Endothelial cell of umbilical vein (primary cell): ENCODE results near the gene EPSTI1. TPM values are rescaled to one million over a fixed set of nuclear protein-coding genes. Genes with fewer than 3 reads are reported as not detected.

Experiments
- BruUV-seq: library from RNA; stranded (reverse); fragments of 400-500 nt; replicated peaks from 2 replicates; lab custom pipeline; 2021; lab: Mats Ljungman, UMichigan
- CTCF ChIA-PET: fragments of 300-600, 350-600 bp; sonication (Branson Sonifier 250); formaldehyde crosslinking; loops from one replicate; lab custom pipeline; 2021; ENCODE audit warnings: antibody characterized with exemption, inconsistent platforms; lab: Charles Lee
- POLR2A ChIA-PET: fragments of 300-600, 350-600 bp; sonication (Branson Sonifier 250); formaldehyde crosslinking; loops from one replicate; lab custom pipeline; 2021; ENCODE audit warnings: antibody characterized with exemption, inconsistent platforms; lab: Charles Lee
- DNase-seq: peaks from one replicate; pipeline ENCODE4 v3.0.0-alpha.2; 2011; ENCODE audit warnings: low read depth, low spot score
- FAIRE-seq: peaks from 2 replicates; lab custom pipeline; 2011; peaks lifted over from hg19 to GRCh38; lab: Jason Lieb, UNC
- H2AFZ ChIP-seq: 2 replicates; pipeline ENCODE4 v1.6.0; 2012; ENCODE audit warnings: low read depth, low read length, control low read depth, inconsistent platforms
- H3K27ac ChIP-seq: 2 replicates; pipeline ENCODE4 v1.5.1; 2011; ENCODE audit warnings: low read depth, mild to moderate bottlenecking, control low read depth, low read length, moderate library complexity; ENCODE audit not compliant: insufficient read depth
- H3K27me3 ChIP-seq, 2 experiments: 2 replicates each; pipeline versions ENCODE4 v1.6.0 to v1.6.1; 2011; ENCODE audit warnings: low read length in 2 of 2, mixed read lengths in 1 of 2; ENCODE audit not compliant: control insufficient read depth in 2 of 2, insufficient read depth in 2 of 2
- H3K36me3 ChIP-seq, 2 experiments: 2 replicates in 1 of 2; 3 replicates in 1 of 2; pipeline ENCODE4 v1.5.1; 2011; ENCODE audit warnings: low read length in 2 of 2, mild to moderate bottlenecking in 1 of 2, moderate library complexity in 1 of 2; ENCODE audit not compliant: control insufficient read depth in 2 of 2, insufficient read depth in 2 of 2; ENCODE audit errors: extremely low read depth in 1 of 2
- H3K4me1 ChIP-seq: 3 replicates; pipeline ENCODE4 v1.5.1; 2011; ENCODE audit warnings: mild to moderate bottlenecking, low read length; ENCODE audit not compliant: control insufficient read depth, insufficient read depth; ENCODE audit errors: extremely low read depth
- H3K4me2 ChIP-seq: 2 replicates; pipeline ENCODE4 v1.6.1; 2011; ENCODE audit warnings: low read length, control low read depth, mixed read lengths; ENCODE audit not compliant: insufficient read depth
- H3K4me3 ChIP-seq, 3 experiments: fragments of 200-600 bp in 1 of 3; sonication (generic), shearing (Covaris generic) in 1 of 3; replicated peaks in 1 of 3; 2 replicates each; pipeline ENCODE4 v1.5.1; 2011 to 2016; ENCODE audit warnings: control low read depth in 3 of 3, low read length in 3 of 3, mild to moderate bottlenecking in 2 of 3, inconsistent platforms in 1 of 3, low read depth in 1 of 3, moderate library complexity in 1 of 3; ENCODE audit not compliant: insufficient read depth in 1 of 3
- H3K79me2 ChIP-seq: 2 replicates; pipeline ENCODE4 v1.6.0; 2012; ENCODE audit warnings: low read length, inconsistent platforms; ENCODE audit not compliant: control insufficient read depth, insufficient read depth
- H3K9ac ChIP-seq: replicated peaks from 2 replicates; pipeline ENCODE3; 2011; ENCODE audit warnings: low read length, control low read depth; ENCODE audit not compliant: insufficient read depth; ENCODE audit errors: extremely low read depth
- H3K9me1 ChIP-seq: replicated peaks from 3 replicates; pipeline ENCODE4 v1.6.0; 2011; ENCODE audit warnings: mild to moderate bottlenecking, low read length; ENCODE audit not compliant: control insufficient read depth, insufficient read depth; ENCODE audit errors: extremely low read depth
- H3K9me3 ChIP-seq: replicated peaks from 2 replicates; pipeline ENCODE4 v1.5.1; 2012; ENCODE audit warnings: low read length, inconsistent platforms; ENCODE audit not compliant: control insufficient read depth, insufficient read depth
- H4K20me1 ChIP-seq: replicated peaks from 2 replicates; pipeline ENCODE3; 2011; ENCODE audit warnings: mild to moderate bottlenecking, low read length; ENCODE audit not compliant: control insufficient read depth, insufficient read depth; ENCODE audit errors: extremely low read depth
- CTCF ChIP-seq, 2 donors: IDR thresholded peaks; 1 replicate in 1 of 2; 2 replicates in 1 of 2; pipeline ENCODE4 v1.5.1; 2011; ENCODE audit warnings: low read length in 2 of 2, mild to moderate bottlenecking in 2 of 2, moderate library complexity in 2 of 2, control low read depth in 1 of 2, inconsistent platforms in 1 of 2, low read depth in 1 of 2; ENCODE audit not compliant: insufficient read depth in 1 of 2; ENCODE audit errors: extremely low read depth in 1 of 2
- FOS ChIP-seq: IDR thresholded peaks from 2 replicates; pipeline ENCODE4 v1.6.1; 2011; ENCODE audit warnings: mild to moderate bottlenecking, low read length, moderate library complexity, borderline replicate concordance; ENCODE audit not compliant: insufficient read depth
- JUN ChIP-seq: IDR thresholded peaks from 2 replicates; pipeline ENCODE4 v1.6.1; 2011; ENCODE audit warnings: borderline replicate concordance, low read depth; ENCODE audit not compliant: insufficient read length, insufficient read depth
- MYC ChIP-seq: IDR thresholded peaks from one replicate; pipeline ENCODE4 v1.6.1; 2011; ENCODE audit warnings: mild to moderate bottlenecking, low read depth, low read length
- dilution Hi-C: fragments of 300-500 bp; cut with MboI; formaldehyde crosslinking; loops from one replicate; pipeline ENCODE4 v1.15.0; 2019; ENCODE audit warnings: low sequenced_read_pairs; ENCODE audit not compliant: extremely low pct_ligation_motif_present
- intact Hi-C: fragments of 100-400 bp; cut with micrococcal nuclease; formaldehyde crosslinking; loops from one replicate; pipeline ENCODE4 v1.10.0; 2022
- polyA plus RNA-seq, 4 experiments: library from polyadenylated mRNA; depleted of rRNA in 3 of 4; stranded (reverse) in 3 of 4; unstranded in 1 of 4; fragments of >200 nt; gene quantifications; 2 replicates each; pipeline versions ENCODE4 v1.2.1 to v1.2.3, GENCODE V29; 2011 to 2012; ENCODE audit warnings: missing spikeins in 1 of 4
- total RNA-seq: library from RNA; stranded (reverse); gene quantifications from 2 replicates; pipeline ENCODE4 v1.2.3, GENCODE V29; 2021

EPSTI1 gene
- total and polyA plus RNA-seq, 2 donors (not counting 3 experiments of a cell fraction or from before 2014, with no cell fraction given): 0.77 to 3.1 TPM

GRCh38 chr13:42836930-42837690 is 154.9 kb downstream of the EPSTI1 start:
- no peaks in the 10 kb centered on the region for H3K9me1 ChIP-seq
- no peak overlapping the region for H3K4me2 ChIP-seq
- no peak overlapping the region for H3K27ac ChIP-seq
- dilution Hi-C loops: no loop called here
- TF ChIP-seq JUN (no peak), CTCF (IDR thresholded peaks at IDR 0.05; ENCODE audit: extremely low read depth in 1 of 2, insufficient read depth in 1 of 2, low read depth in 1 of 2, low read length in 2 of 2) (peak in 1 of 2 donors; percentile 2), FOS (no peak), MYC (no peak)
- CTCF ChIA-PET: interaction anchor here (0.7 to 1.3 kb wide), 4 partner anchors 10 to 967 kb away, joined by 3 to 4 read pairs (median 3); no protein-coding TSS in a partner anchor
- intact Hi-C loops: no loop called here
- H3K9ac ChIP-seq: no peak overlapping the region
- FAIRE-seq (no peak), DNase-seq (peak; percentile 19)
- no peaks in the 10 kb centered on the region for H3K79me2 ChIP-seq
- no TSS peak for BruUV-seq
- no peaks in the 10 kb centered on the region for H4K20me1 ChIP-seq
- no peaks in the 10 kb centered on the region for H3K9me3 ChIP-seq
- no peaks in the 10 kb centered on the region for H3K36me3 ChIP-seq
- POLR2A ChIA-PET: no interaction called here
- H3K4me3 ChIP-seq: no peak overlapping the region
- H2AFZ ChIP-seq: no peak overlapping the region
- H3K4me1 ChIP-seq: no peaks in the 10 kb centered on the region
- H3K27me3 ChIP-seq: no peaks in the 10 kb centered on the region

Other genes starting within 250 kb of the EPSTI1 start
- not detected in 2 replicates for gene FAM216B, start 210.7 kb downstream of the EPSTI1 start, total RNA-seq
- gene FAM216B, start 210.7 kb downstream of the EPSTI1 start, polyA plus RNA-seq: not detected in 2 replicates
- 20.9 and 21.8 TPM in 2 replicates for gene DNAJC15, start 31.3 kb upstream of the EPSTI1 start, total RNA-seq
- 33.7 and 40.8 TPM in 2 replicates for gene DNAJC15, start 31.3 kb upstream of the EPSTI1 start, polyA plus RNA-seq